Lower lobe of right lung (tissue), 2 donors: Measurements from ENCODE around the gene MYLK3. TPM values are rescaled to one million over a fixed set of nuclear protein-coding genes. Genes with fewer than 3 reads are reported as not detected.

Source experiments
- ATAC-seq, 2 donors: fragments of 200-7000 bp; cut with Tn5 transposase; one replicate each; pipeline ENCODE4 v1.9.1; 2020 to 2022; ENCODE audit warnings: mild to moderate bottlenecking in 2 of 2, moderate library complexity in 2 of 2
- DNase-seq: peaks from one replicate; pipeline ENCODE4 v3.0.0-alpha.2; 2020
- H3K27ac ChIP-seq: fragments of 200-600 bp; one replicate; pipeline ENCODE4 v1.8.0; 2022
- H3K27me3 ChIP-seq: fragments of 200-600 bp; one replicate; pipeline ENCODE4 v1.8.0; 2022; ENCODE audit warnings: low read depth
- H3K36me3 ChIP-seq: fragments of 200-600 bp; one replicate; pipeline ENCODE4 v1.8.0; 2022; ENCODE audit warnings: mild to moderate bottlenecking
- H3K4me1 ChIP-seq: fragments of 200-600 bp; one replicate; pipeline ENCODE4 v1.8.0; 2022
- H3K4me3 ChIP-seq: fragments of 200-600 bp; one replicate; pipeline ENCODE4 v1.8.0; 2022; ENCODE audit warnings: mild to moderate bottlenecking
- H3K9me3 ChIP-seq: fragments of 200-600 bp; one replicate; pipeline ENCODE4 v1.8.0; 2022
- CTCF ChIP-seq: fragments of 200-600 bp; IDR thresholded peaks from one replicate; pipeline ENCODE4 v1.8.0; 2022; ENCODE audit warnings: antibody characterized with exemption, mild to moderate bottlenecking
- intact Hi-C: fragments of 100-400 bp; cut with DNase I; formaldehyde crosslinking; loops from one replicate; pipeline ENCODE4 v1.11.0; 2022
- total RNA-seq: library from RNA; stranded (reverse); fragmentation: NEBNext Ultra II Directional; extraction: Animal tissue kit (Norgen Biotek cat#: 25700); gene quantifications from one replicate; pipeline ENCODE4 v1.2.1, GENCODE V29; 2021
- donor health status: DM: no; HTN: yes; CAD: no; lungs with severe emphysema.

Gene MYLK3
- total RNA-seq, 1 donor from 2014 or later, result 2.0 TPM

GRCh38 chr16:46757339-46758050 is 9.4 kb upstream of the MYLK3 start:
- Histone ChIP-seq H3K36me3 (no peaks in the 10 kb centered on the region), H3K4me3 (no peak overlapping the region), H3K9me3 (no peaks in the 10 kb centered on the region), H3K4me1 (no peaks in the 10 kb centered on the region), H3K27me3 (peaks cover 8% of the 10 kb centered on the region), H3K27ac (no peak overlapping the region)
- no peak for TF ChIP-seq CTCF
- peak; percentile 42 to 75 for ATAC-seq
- peak; percentile 57 for DNase-seq
- intact Hi-C loops, result no loop called here

GRCh38 chr16:46756772-46757171 is 8.6 kb upstream of the MYLK3 start:
- no peak for DNase-seq
- Histone ChIP-seq H3K9me3 (no peaks in the 10 kb centered on the region), H3K27ac (no peak overlapping the region), H3K4me3 (no peak overlapping the region), H3K4me1 (no peaks in the 10 kb centered on the region), H3K36me3 (no peaks in the 10 kb centered on the region), H3K27me3 (peaks cover 8% of the 10 kb centered on the region)
- no peak for ATAC-seq
- no peak for TF ChIP-seq CTCF
- intact Hi-C loops, result no loop called here

GRCh38 chr16:46753015-46753414 is 4.9 kb upstream of the MYLK3 start:
- Histone ChIP-seq H3K27ac (no peak overlapping the region), H3K4me3 (no peak overlapping the region), H3K9me3 (no peaks in the 10 kb centered on the region), H3K4me1 (peaks cover 7% of the 10 kb centered on the region), H3K27me3 (peaks cover 4% of the 10 kb centered on the region), H3K36me3 (no peaks in the 10 kb centered on the region)
- ATAC-seq (no peak), DNase-seq (no peak)
- intact Hi-C loops, result no loop called here
- no peak for TF ChIP-seq CTCF

GRCh38 chr16:46751381-46751780 is 3.2 kb upstream of the MYLK3 start:
- peaks cover 7% of the 10 kb centered on the region for H3K4me1 ChIP-seq
- intact Hi-C loops, result no loop called here
- no peaks in the 10 kb centered on the region for H3K9me3 ChIP-seq
- peaks cover 4% of the 10 kb centered on the region for H3K27me3 ChIP-seq
- TF ChIP-seq CTCF, result no peak
- H3K4me3 ChIP-seq, result no peak overlapping the region
- DNase-seq (no peak), ATAC-seq (no peak)
- no peaks in the 10 kb centered on the region for H3K36me3 ChIP-seq
- no peak overlapping the region for H3K27ac ChIP-seq

- intact Hi-C loops, result no loop called here
- DNase-seq (no peak), ATAC-seq (peak in 1 of 2 donors; percentile 32)
- Histone ChIP-seq H3K27ac (no peak overlapping the region), H3K4me3 (no peak overlapping the region), H3K4me1 (peaks cover 7% of the 10 kb centered on the region), H3K36me3 (no peaks in the 10 kb centered on the region), H3K9me3 (no peaks in the 10 kb centered on the region), H3K27me3 (no peaks in the 10 kb centered on the region)
- no peak for TF ChIP-seq CTCF
These were observed 896 bp upstream of the MYLK3 start for GRCh38 chr16:46748775-46749705.
